Subcutaneous adipose tissue (tissue), 4 donors: ENCODE measurements around the gene ERF. TPM values are rescaled to one million over a fixed set of nuclear protein-coding genes. Genes with fewer than 3 reads are reported as not detected.

Experiments
- total RNA-seq, 4 donors: library from RNA; depleted of rRNA; stranded (reverse); fragments of >200 nt; gene quantifications; one replicate each; pipeline ENCODE4 v1.1.0, GENCODE V29; 2016
- TF ChIP-seq, protein P1 (sequence below): fragments of 450-650 bp; IDR thresholded peaks from one replicate; pipeline ENCODE4 v1.5.1; 2016; ENCODE audit warnings: low read depth, mild to moderate bottlenecking, control low read depth, antibody characterized with exemption, moderate library complexity

Gene ERF
- total RNA-seq, 4 donors from 2014 or later: 9.9 to 19.4 (median 14.0) TPM

DNA sequence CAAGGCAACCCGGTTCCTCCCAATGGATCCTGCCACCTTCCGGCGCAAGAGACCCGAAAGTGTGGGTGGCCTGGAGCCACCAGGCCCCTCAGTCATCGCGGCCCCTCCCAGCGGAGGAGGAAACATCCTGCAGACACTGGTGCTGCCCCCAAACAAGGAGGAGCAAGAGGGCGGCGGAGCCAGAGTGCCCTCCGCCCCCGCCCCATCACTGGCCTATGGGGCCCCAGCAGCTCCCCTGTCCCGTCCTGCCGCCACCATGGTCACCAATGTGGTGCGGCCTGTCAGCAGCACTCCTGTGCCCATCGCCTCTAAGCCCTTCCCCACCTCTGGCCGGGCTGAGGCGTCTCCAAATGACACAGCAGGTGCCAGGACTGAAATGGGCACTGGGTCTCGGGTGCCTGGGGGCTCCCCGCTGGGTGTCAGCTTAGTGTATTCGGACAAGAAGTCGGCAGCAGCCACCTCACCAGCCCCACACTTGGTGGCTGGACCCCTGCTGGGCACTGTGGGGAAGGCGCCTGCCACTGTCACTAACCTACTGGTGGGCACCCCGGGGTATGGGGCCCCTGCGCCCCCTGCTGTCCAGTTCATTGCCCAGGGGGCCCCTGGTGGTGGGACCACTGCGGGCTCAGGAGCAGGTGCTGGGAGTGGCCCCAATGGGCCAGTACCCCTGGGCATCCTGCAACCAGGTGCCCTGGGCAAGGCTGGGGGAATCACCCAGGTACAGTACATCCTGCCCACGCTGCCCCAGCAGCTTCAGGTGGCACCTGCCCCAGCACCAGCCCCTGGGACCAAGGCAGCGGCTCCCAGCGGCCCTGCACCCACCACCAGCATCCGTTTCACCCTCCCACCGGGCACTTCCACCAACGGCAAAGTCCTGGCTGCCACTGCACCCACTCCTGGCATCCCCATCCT, 35.9 kb upstream of the ERF start:
- TF ChIP-seq, protein P1, sequence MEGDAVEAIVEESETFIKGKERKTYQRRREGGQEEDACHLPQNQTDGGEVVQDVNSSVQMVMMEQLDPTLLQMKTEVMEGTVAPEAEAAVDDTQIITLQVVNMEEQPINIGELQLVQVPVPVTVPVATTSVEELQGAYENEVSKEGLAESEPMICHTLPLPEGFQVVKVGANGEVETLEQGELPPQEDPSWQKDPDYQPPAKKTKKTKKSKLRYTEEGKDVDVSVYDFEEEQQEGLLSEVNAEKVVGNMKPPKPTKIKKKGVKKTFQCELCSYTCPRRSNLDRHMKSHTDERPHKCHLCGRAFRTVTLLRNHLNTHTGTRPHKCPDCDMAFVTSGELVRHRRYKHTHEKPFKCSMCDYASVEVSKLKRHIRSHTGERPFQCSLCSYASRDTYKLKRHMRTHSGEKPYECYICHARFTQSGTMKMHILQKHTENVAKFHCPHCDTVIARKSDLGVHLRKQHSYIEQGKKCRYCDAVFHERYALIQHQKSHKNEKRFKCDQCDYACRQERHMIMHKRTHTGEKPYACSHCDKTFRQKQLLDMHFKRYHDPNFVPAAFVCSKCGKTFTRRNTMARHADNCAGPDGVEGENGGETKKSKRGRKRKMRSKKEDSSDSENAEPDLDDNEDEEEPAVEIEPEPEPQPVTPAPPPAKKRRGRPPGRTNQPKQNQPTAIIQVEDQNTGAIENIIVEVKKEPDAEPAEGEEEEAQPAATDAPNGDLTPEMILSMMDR: no peak

DNA sequence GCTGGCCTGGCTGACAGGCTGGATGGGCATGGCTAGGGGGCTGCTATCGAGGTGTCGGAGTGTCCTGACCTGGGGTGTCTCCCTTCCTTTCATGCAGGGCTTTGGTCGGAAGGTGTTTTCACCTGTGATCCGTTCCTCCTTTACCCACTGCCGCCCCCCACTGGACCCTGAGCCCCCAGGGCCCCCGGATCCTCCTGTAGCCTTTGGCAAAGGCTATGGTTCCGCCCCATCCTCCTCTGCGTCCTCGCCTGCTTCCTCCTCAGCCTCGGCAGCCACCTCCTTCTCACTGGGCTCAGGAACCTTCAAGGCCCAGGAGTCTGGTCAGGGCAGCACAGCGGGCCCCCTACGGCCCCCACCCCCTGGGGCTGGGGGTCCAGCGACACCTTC, 35.2 kb upstream of the ERF start:
- TF ChIP-seq, protein P1: no peak

DNA sequence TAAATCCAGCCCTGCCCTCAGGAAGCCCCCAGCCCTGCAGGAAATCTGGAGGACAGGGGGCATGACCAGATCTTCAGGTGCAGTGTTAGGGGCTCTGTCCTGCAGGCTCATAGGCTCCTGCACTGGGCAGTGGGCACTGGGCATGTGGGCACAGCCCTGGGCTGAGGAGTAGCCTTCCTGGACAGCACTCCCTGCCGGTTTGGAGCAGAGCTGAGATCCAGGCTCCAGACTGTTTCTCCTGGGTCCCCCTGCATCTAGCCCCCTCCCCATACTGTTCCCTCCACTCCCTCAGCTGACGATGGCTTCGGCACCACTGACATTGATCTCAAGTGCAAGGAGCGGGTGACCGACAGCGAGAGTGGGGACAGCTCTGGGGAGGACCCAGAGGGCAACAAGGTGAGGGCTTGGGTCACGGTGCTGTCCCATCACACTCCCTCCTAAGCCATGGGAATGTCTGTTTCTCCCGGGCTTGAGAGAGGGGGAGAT, 34.7 kb upstream of the ERF start:
- TF ChIP-seq, protein P1: no peak

DNA sequence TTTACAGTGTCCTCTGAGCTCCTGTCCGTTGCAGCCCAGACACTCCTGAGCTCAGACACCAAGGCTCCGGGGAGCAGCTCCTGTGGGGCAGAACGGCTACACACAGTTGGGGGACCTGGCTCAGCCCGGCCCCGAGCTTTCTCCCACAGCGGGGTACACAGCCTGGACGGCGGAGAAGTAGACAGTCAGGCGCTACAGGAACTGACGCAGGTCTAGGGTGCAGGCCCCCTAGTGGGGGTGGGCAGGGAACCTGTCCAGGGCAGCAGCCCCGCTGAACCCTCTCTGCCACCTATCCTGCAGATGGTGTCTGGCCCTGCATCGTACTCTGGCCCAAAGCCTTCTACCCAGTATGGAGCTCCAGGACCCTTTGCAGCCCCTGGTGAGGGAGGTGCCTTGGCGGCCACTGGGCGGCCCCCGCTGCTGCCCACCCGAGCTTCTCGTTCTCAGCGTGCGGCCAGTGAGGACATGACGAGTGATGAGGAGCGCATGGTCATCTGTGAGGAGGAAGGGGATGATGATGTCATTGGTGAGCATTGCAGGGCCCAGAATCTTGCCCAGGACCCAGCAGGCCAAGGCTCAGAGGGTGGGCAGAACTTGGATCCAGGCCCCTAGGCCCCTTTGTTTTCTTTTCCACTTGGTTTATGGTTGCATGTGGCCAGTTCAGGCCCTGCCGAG, 34.1 kb upstream of the ERF start:
- TF ChIP-seq, protein P1: no peak

DNA sequence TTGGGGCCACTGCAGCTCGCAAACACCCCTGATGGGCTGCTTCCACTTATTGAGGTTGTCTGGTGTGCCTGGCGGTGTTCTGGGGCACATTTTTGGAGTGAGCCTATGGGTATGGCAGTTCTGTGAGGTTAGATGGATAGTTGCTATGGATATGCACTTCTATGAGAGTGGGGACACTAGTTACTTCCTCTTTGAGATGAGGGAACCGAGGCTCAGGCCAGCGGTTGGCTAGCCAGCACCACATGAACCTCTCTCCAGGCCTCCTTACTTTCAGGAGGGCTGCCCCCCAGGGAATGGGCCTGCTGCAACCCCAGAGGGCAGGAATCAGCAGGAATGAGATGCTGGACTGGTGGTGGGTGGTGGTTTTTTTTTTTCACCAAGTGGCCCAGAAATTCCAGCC, 33.5 kb upstream of the ERF start:
- TF ChIP-seq, protein P1: no peak

DNA sequence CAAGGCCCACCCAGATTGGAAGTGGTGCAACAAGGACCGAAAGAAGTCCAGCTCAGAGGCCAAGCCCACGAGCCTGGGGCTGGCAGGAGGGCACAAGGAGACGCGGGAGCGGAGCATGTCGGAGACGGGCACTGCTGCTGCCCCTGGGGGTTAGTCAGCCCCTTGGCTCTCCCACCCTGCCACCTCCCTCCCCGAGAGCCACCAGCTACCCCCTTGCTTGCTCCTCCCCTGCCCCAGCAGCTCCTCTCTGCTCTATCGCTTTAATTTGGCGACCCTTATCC, 32.8 kb upstream of the ERF start:
- TF ChIP-seq, protein P1: no peak
